HG02884 (cell line): ENCODE results near the gene PRSS21.

Source experiments
- ATAC-seq: cut with Tn5 transposase; IDR thresholded peaks from one replicate; pipeline ENCODE4 v1.9.1; 2021; ENCODE audit warnings: mild to moderate bottlenecking, moderate library complexity; ENCODE audit not compliant: unreplicated experiment

Gene PRSS21

GRCh38 chr16:2779151-2779920 lies 37.7 kb upstream of the PRSS21 start:
- ATAC-seq = no peak

DNA sequence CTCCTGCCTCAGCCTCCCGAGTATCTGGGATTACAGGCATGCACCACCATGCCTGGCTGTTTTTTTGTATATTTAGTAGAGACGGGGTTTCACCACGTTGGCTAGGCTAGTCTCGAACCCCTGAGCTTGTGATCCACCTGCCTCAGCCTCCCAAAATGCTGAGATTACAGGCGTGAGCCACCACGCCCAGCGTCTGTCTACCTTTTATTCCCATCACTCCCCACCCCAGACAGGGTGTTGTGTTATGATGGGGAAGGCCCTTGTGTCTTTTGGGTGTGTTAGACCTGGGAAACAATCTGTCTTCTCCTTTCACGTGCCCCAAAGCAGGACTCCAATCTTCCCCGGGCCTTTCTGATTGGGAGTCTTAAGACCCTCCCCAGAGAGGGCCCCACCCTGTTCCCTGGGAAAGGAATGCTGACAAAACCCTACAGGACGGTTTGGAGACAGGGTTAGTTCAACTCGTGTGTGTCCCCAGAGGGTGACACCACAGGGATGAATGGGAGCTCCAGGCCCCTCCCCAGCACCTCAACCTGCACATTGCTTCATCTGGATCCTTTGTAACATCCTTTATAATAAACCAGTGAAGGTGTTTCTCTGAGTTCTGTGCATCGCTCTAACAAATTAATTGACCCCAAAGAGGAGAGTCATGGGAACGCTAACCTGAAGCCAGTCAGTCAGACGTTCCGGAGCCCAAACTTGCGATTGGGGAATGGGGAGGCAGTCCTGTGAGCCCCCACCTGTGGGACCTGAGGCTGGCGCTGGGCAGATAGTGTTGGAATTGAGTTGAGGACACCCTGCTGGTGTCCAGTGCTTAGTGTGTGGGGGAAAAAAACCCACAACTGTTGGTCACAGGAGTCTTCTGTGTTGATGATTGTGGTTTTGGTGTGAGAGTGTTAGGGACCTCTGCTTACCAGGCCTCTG lies 36.8 kb upstream of the PRSS21 start:
- no peak for ATAC-seq

GRCh38 chr16:2782583-2783351 lies 34.3 kb upstream of the PRSS21 start:
- ATAC-seq = no peak

GRCh38 chr16:2783581-2784357 lies 33.3 kb upstream of the PRSS21 start:
- ATAC-seq = no peak

- no peak for ATAC-seq
Measured at GRCh38 chr16:2784358-2785100, 32.5 kb upstream of the PRSS21 start.

GRCh38 chr16:2785101-2785991 lies 31.7 kb upstream of the PRSS21 start:
- no peak for ATAC-seq

GRCh38 chr16:2786061-2786825 lies 30.8 kb upstream of the PRSS21 start:
- no peak for ATAC-seq

- no peak for ATAC-seq
Measured at GRCh38 chr16:2786826-2787151, 30.2 kb upstream of the PRSS21 start.

DNA sequence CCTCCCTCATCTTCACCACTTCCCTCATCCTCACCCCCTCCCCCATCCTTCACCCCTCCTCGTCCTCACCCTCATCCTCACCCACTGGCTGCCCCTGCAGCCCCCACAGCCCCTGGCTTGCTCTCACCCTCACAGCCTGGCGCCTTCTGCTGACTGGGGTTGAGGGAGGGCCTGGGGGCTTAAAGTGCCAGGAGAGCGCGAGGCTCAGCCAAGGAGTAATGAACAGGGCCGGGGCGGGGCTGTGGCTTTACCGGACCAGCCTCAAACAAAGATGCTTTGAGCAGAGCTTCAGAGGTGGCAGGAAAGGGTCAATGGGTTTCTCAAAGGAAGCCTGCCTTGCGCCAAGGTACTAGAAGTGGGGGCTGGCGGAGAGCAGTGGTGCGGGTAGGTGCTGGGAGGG lies 29.6 kb upstream of the PRSS21 start, which contains the start of gene PRSS33:
TSS of gene PRSS33 (minus strand) at position 155 of the 400 bp plus-strand sequence. CDS start 1,013 bp downstream, outside the sequence.
- no peak for ATAC-seq

DNA sequence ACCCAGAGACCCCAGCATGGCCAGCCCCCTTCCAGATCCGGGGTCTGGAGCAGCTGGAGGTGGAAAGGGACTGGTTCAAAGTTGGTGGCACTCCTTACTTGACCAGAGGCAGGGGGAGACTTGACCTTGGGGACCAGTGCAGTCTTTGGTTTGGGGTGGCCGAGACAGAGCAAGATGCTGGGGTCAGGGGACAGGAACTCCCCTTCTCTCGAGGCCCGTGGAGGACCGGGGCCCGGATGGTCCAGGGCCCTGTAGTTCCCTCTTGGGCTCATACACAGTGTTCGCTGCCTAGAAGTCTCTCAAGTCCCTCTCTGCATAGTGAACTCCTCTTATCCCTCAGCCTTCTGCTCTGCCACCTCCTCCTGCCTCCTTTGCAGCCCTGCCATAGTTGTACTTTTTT lies 29.1 kb upstream of the PRSS21 start:
- no peak for ATAC-seq

DNA sequence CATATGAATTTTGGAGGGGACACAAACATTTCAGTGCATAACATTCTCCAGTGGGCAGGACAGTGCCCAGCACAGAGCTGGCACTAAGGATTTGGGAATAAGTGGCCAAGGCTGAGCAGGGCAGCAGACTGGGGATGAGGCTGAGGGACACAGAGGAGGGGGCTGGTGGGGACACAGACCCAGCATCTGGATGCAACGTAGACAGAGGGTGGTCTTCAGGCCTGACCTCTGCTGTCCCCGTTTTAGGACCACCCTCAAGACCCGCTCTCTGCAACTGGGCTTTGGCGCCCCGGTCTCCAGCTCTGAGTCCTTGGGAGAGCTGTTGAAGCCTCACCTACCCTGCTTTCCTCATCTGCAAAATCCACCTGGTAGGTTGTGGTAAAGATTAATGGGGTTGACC lies 26.4 kb upstream of the PRSS21 start:
- no peak for ATAC-seq

- ATAC-seq = no peak
Measured at GRCh38 chr16:2791174-2791573, 25.9 kb upstream of the PRSS21 start.

DNA sequence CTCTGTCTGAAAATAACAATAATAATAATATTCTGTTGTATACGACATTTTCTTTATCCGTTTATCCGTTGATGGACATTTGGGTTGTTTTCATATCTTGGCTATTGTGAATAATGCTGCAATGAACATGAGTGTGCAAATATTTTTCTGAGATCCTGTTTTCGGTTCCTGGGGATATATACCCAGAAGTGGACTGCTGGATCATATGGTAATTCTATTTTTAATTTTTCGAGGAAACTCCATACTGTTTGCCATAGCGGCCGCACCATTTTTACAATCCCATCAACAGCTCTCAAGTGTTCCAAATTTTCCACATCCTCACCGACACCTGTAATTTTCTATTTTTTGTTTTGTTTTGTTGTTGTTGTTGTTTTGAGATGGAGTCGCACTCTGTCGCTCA lies 24.1 kb upstream of the PRSS21 start:
- no peak for ATAC-seq

GRCh38 chr16:2795395-2796143 lies 21.5 kb upstream of the PRSS21 start:
- ATAC-seq = no peak

- no peak for ATAC-seq
Measured at GRCh38 chr16:2798723-2799204, 18.3 kb upstream of the PRSS21 start.

DNA sequence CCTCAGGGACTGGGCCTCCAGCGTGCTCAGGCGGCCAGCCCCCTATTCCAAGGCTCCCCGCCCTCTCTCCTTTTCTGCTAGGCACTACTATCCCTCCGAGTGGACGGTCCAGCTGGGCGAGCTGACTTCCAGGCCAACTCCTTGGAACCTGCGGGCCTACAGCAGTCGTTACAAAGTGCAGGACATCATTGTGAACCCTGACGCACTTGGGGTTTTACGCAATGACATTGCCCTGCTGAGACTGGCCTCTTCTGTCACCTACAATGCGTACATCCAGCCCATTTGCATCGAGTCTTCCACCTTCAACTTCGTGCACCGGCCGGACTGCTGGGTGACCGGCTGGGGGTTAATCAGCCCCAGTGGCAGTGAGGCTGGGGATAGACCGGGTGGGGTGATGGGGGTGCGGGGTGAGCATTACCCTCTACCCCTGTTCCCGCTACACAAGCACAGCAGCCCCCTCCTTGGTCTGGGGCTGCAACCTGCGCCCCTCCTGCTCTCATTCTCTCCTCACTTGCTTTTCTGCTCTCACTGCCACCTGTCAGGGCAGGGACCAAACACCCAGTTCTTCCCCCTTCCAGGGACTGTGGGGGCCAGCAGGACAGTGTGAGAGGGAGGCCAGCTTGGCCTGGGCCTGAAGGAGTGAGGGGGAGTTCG lies 17.7 kb upstream of the PRSS21 start:
- ATAC-seq = no peak

- no peak for ATAC-seq
Measured at GRCh38 chr16:2799859-2800226, 17.2 kb upstream of the PRSS21 start.
